Stimulated activated CD4-positive, alpha-beta T cell treated with anti-CD3 and anti-CD28 coated beads, TNF-alpha, amount 100 ng/mL, for 1 hour (primary cell): ENCODE measurements around the gene TMEM94.
"Not testable (repeated sequence)": the region's sequence is repeated elsewhere in the genome, so short reads cannot be mapped to it uniquely, and the experiment has no call there.

Experiments
- DNase-seq, 3 donors: peaks; one replicate each; pipeline ENCODE4 v3.0.0-alpha.2; 2020; ENCODE audit warnings: low read depth in 3 of 3, low spot score in 1 of 3

Gene TMEM94

GRCh38 chr17:75445296-75445695, 11.1 kb upstream of the TMEM94 start:
- DNase-seq, result no peak

GRCh38 chr17:75445896-75446295, 10.5 kb upstream of the TMEM94 start:
- not testable (repeated sequence) for DNase-seq

GRCh38 chr17:75447951-75448856, 8.2 kb upstream of the TMEM94 start:
- no peak for DNase-seq

GRCh38 chr17:75450270-75450669, 6.2 kb upstream of the TMEM94 start:
- no peak for DNase-seq

GRCh38 chr17:75454193-75454592, 2.2 kb upstream of the TMEM94 start:
- no peak for DNase-seq

GRCh38 chr17:75454672-75455071, 1.8 kb upstream of the TMEM94 start:
- DNase-seq, result not testable (repeated sequence)

GRCh38 chr17:75456039-75456416, 407 bp upstream of the TMEM94 start:
- no peak for DNase-seq

- no peak for DNase-seq
These were observed 716 bp downstream of the TMEM94 start for GRCh38 chr17:75457047-75457654.

- DNase-seq, result no peak
These were observed 2.8 kb downstream of the TMEM94 start for GRCh38 chr17:75459246-75459589.

- no peak for DNase-seq
These were observed 3.3 kb downstream of the TMEM94 start for GRCh38 chr17:75459590-75460267.

- DNase-seq, result no peak
These were observed 3.9 kb downstream of the TMEM94 start for GRCh38 chr17:75460295-75460694.

- no peak for DNase-seq
These were observed 7.2 kb downstream of the TMEM94 start for GRCh38 chr17:75463603-75464002.

GRCh38 chr17:75465039-75465438, 8.6 kb downstream of the TMEM94 start:
- DNase-seq, result no peak

- DNase-seq, result no peak
These were observed 11.9 kb downstream of the TMEM94 start for GRCh38 chr17:75468291-75468754.

- no peak for DNase-seq
These were observed 12.4 kb downstream of the TMEM94 start for GRCh38 chr17:75468779-75469373.

GRCh38 chr17:75471207-75471606, 14.8 kb downstream of the TMEM94 start:
- DNase-seq, result no peak

- no peak for DNase-seq
These were observed 15.7 kb downstream of the TMEM94 start for GRCh38 chr17:75472119-75472518.

- no peak for DNase-seq
These were observed 16.8 kb downstream of the TMEM94 start for GRCh38 chr17:75473246-75473645.

GRCh38 chr17:75474736-75475135, 18.3 kb downstream of the TMEM94 start:
- no peak for DNase-seq

GRCh38 chr17:75475144-75475835, 18.9 kb downstream of the TMEM94 start:
- no peak for DNase-seq

GRCh38 chr17:75475851-75476250, 19.4 kb downstream of the TMEM94 start:
- no peak for DNase-seq
